Activated naive CD4-positive, alpha-beta T cell treated with anti-CD3 and anti-CD28 coated beads, Interleukin-2, amount 10 ng/mL, durations not matched to agents 7 days and 5 days (primary cell): ENCODE data around the gene NAPEPLD.
"Not testable (repeated sequence)": the region's sequence is repeated elsewhere in the genome, so short reads cannot be mapped to it uniquely, and the experiment has no call there.

Experiments
- CTCF ChIA-PET: fragments of 350-600 bp; sonication (Branson Sonifier 250); formaldehyde crosslinking; loops from one replicate; lab custom pipeline; 2021; ENCODE audit warnings: antibody characterized with exemption; lab: Charles Lee
- DNase-seq: peaks from one replicate; pipeline ENCODE4 v3.0.0-alpha.2; 2020
- H3K27ac Mint-ChIP-seq: one replicate; pipeline ENCODE4 v1.8.0; 2021; ENCODE audit warnings: mild to moderate bottlenecking, moderate library complexity, mixed read lengths
- H3K27me3 Mint-ChIP-seq: one replicate; pipeline ENCODE4 v1.8.0; 2021; ENCODE audit warnings: mild to moderate bottlenecking, mixed read lengths
- H3K36me3 Mint-ChIP-seq: one replicate; pipeline ENCODE4 v1.8.0; 2021; ENCODE audit warnings: mixed read lengths
- H3K4me1 Mint-ChIP-seq: one replicate; pipeline ENCODE4 v1.8.0; 2021; ENCODE audit warnings: mixed read lengths
- H3K4me3 Mint-ChIP-seq: one replicate; pipeline ENCODE4 v1.8.0; 2021; ENCODE audit warnings: mild to moderate bottlenecking, moderate library complexity, mixed read lengths
- H3K9me3 Mint-ChIP-seq: one replicate; pipeline ENCODE4 v1.8.0; 2021; ENCODE audit warnings: mixed read lengths

The NAPEPLD gene

GRCh38 chr7:103148994-103149807, at the start of gene NAPEPLD:
Gene NAPEPLD, minus strand, starts transcription at chr7:103149099. Its CDS starts 20,323 bp downstream, at chr7:103128776.
- Mint-ChIP-seq H3K27ac (peak within 1 kb of the TSS; percentile 96), H3K4me3 (peak within 1 kb of the TSS; percentile 93), H3K9me3 (peaks cover 3% of the 10 kb centered on the region), H3K4me1 (peaks cover 49% of the 10 kb centered on the region), H3K27me3 (no peaks in the 10 kb centered on the region), H3K36me3 (peaks cover 21% of the 10 kb centered on the region)
- CTCF ChIA-PET, result interaction anchor here (1.1 kb wide), 1 partner anchor 49 kb away, joined by 3 read pairs; no protein-coding TSS in a partner anchor
- peak; percentile 73 for DNase-seq

- H3K4me1 Mint-ChIP-seq, H3K9me3 Mint-ChIP-seq, H3K36me3 Mint-ChIP-seq, DNase-seq, H3K4me3 Mint-ChIP-seq, CTCF ChIA-PET, H3K27me3 Mint-ChIP-seq, H3K27ac Mint-ChIP-seq: not testable (repeated sequence)
Observed at GRCh38 chr7:103198079-103198478, 49.2 kb upstream of the NAPEPLD start.

DNA sequence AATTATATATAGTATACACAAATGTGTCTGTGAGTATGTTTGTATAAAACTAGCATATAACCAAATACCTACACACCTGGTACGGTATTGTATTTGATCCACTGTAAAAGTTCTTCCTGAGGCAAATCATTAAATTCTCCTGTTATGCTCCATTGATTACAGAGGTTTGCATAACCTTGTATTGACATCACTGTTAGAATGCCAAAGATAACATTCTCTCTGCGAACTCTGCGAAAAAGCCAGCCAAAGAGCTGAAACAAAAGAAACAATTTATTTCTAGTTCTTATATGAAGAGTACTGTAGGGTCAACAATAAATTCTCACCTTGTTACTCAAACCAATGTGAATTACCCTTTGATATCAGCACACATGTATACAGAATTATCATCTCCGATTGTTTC, 46.5 kb upstream of the NAPEPLD start:
- H3K36me3 Mint-ChIP-seq, H3K4me1 Mint-ChIP-seq, H3K27me3 Mint-ChIP-seq, H3K27ac Mint-ChIP-seq, DNase-seq, CTCF ChIA-PET, H3K4me3 Mint-ChIP-seq, H3K9me3 Mint-ChIP-seq: not testable (repeated sequence)

DNA sequence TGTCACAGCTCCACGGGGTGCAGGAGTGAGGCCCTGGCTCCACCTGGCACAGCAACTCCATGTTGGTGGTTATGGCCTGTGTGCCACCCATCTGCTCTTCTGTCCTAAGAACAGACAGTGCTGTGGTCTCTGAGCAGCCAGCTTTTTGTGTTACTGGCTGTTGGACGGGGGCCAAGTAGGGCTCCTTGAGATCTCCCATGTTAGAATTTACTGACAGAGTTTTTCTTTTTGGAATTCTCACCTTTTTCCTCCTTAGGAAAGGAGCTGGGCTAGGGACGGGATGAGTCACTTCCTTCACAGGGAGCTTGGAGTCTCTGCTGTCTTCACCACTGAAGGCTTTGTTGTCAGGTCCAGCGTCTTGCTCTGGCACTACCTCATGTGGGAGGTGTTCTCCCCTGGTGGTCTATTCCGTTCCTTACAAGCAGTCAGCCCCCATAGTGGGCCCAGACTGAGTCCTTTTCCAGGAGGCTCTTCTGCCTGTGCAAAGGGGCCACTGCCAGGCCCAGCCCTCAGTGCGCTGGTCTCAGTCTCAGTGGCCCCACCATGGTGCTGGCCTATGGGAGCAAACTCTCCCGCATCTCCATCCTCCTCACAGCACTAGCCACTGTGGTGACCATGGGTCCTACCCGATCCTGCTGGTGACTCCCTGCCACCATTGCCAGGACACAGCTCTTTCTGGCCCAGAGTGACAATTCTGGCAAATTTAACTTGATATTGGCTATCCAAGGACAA, 23.7 kb upstream of the NAPEPLD start:
- H3K9me3 Mint-ChIP-seq, CTCF ChIA-PET, DNase-seq, H3K4me1 Mint-ChIP-seq, H3K27ac Mint-ChIP-seq, H3K36me3 Mint-ChIP-seq, H3K4me3 Mint-ChIP-seq, H3K27me3 Mint-ChIP-seq: not testable (repeated sequence)

DNA sequence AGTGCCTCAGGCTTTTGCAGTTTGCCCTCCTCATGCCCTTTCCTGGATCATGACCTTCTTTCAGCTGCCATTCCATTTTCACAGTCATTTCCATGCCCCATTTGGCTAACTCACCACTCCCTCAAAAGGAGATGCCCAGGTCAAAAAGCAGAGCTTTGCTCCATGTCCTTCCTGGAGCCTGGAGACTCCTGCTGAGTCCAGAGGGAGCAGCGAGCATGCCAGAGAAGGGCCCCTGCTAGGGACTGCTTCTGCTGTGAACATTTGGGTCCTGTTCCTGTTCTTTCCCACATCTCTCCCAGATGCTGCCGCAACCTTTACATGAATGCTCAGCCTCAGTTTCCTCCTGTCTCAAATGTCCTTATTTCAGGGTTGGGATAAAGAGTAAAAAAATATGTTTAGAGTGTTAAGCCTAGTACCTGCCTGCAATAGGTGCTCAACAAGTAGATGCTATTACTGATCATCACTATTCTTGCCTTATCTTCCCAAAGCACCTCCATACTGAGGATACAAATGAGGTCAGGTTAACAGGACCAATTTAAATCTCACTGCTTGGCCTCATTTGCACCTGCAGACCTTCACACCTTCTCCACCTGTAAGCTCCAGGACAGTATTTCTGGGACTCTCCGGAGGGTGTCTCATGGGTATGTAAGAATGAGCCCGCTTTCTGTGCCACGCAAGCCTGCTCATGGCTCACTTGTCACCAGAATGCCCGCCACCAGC, 23.0 kb upstream of the NAPEPLD start:
- DNase-seq, H3K36me3 Mint-ChIP-seq, H3K9me3 Mint-ChIP-seq, H3K27me3 Mint-ChIP-seq, H3K4me1 Mint-ChIP-seq, CTCF ChIA-PET, H3K27ac Mint-ChIP-seq, H3K4me3 Mint-ChIP-seq: not testable (repeated sequence)

DNA sequence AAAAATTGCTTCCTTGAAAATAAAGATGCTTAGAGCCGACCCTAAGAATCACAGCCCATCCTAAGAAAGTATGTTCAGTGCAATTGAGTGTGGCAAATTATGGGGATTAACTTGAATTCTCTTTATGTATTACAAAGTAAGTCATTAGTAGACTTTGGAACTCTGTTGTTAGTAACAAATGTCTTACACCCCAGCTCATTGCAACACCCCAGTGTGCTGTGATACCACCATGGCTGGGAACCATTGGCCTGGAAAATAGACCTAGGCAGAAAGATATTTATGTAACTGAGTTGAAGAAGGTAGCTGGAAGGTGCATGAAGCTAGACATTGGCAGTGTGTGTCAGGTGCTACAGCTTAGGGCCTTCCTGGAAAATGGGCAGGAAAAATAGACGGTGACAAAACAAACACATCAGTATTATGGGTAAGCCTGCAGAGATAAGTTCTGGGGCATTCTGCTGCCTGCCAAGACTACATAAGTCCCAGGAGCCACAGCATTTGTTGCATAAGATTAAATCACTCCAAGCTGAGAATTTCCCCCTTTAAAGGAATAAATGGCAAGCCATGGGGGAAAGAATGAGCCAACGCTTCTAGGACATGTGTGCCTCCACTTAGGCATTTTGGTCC, 18.1 kb upstream of the NAPEPLD start:
- H3K36me3 Mint-ChIP-seq, H3K4me3 Mint-ChIP-seq, H3K9me3 Mint-ChIP-seq, DNase-seq, CTCF ChIA-PET, H3K27ac Mint-ChIP-seq, H3K4me1 Mint-ChIP-seq: not testable (repeated sequence)
- peaks cover 15% of the 10 kb centered on the region for H3K27me3 Mint-ChIP-seq

DNA sequence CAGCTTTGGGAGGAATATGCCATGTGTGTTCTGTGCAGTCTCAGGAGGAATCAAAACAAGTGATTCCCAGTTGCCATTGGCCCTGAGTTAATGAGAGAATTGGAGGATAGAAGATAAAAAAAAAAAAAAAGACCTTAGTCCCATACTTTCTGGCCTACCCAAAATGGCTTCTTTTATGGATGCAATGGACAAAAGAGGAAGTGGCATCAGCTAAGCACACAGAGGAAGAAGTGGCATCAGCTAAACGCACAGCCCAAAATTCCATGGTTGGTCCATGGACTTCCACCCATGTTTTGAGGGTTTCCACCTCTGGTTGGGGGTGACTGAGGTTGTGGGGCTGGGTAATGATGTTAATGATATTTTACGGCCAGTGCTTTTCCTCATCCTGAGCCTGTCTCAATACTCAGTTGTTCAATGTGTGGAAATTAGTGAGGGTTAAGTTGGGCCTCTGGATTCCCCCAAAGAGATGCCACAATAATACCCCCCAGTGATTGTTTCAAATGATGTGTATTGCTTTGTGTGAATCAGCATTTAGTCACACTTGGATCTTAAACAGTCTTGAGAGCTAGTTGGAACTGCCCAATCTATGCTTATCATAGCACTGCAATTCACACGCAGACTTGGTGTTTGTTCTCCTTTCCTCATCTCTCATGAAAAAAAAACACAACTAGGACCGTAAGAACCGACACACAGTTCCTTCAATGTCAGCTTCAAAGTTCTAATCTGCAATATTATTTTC, 14.4 kb upstream of the NAPEPLD start:
- H3K4me3 Mint-ChIP-seq, CTCF ChIA-PET, H3K36me3 Mint-ChIP-seq, DNase-seq, H3K4me1 Mint-ChIP-seq, H3K27ac Mint-ChIP-seq, H3K9me3 Mint-ChIP-seq: not testable (repeated sequence)
- H3K27me3 Mint-ChIP-seq, result peaks cover 18% of the 10 kb centered on the region

DNA sequence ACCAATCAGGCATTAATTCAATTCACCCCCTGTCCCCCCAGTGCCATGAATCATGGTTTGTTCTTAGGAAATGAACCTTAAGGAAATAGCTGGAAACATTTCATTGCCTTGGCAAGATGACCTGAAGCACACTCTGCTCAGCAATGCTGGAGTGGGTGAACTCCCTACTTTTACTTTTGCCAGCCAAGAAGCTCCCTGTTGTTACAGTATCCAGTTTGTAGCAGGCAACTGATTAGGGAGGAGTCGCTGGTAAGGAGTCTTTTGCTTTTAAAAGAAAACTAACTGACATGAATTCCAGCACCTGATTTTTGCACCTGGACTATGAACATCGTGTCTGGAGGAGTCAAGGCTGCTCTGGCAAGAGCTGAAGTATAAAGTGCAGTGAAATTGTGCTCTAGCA, 13.7 kb upstream of the NAPEPLD start:
- H3K27ac Mint-ChIP-seq, H3K4me3 Mint-ChIP-seq, DNase-seq, H3K36me3 Mint-ChIP-seq, H3K9me3 Mint-ChIP-seq, CTCF ChIA-PET, H3K4me1 Mint-ChIP-seq: not testable (repeated sequence)
- peaks cover 19% of the 10 kb centered on the region for H3K27me3 Mint-ChIP-seq

- H3K27ac Mint-ChIP-seq, H3K4me1 Mint-ChIP-seq, H3K4me3 Mint-ChIP-seq, H3K9me3 Mint-ChIP-seq, DNase-seq, CTCF ChIA-PET, H3K36me3 Mint-ChIP-seq: not testable (repeated sequence)
- H3K27me3 Mint-ChIP-seq, result peaks cover 19% of the 10 kb centered on the region
Observed at GRCh38 chr7:103161998-103162616, 13.2 kb upstream of the NAPEPLD start.

- not testable (repeated sequence) for H3K4me3 Mint-ChIP-seq
- H3K27me3 Mint-ChIP-seq, result peaks cover 15% of the 10 kb centered on the region
Observed at GRCh38 chr7:103159072-103159471, 10.2 kb upstream of the NAPEPLD start.

DNA sequence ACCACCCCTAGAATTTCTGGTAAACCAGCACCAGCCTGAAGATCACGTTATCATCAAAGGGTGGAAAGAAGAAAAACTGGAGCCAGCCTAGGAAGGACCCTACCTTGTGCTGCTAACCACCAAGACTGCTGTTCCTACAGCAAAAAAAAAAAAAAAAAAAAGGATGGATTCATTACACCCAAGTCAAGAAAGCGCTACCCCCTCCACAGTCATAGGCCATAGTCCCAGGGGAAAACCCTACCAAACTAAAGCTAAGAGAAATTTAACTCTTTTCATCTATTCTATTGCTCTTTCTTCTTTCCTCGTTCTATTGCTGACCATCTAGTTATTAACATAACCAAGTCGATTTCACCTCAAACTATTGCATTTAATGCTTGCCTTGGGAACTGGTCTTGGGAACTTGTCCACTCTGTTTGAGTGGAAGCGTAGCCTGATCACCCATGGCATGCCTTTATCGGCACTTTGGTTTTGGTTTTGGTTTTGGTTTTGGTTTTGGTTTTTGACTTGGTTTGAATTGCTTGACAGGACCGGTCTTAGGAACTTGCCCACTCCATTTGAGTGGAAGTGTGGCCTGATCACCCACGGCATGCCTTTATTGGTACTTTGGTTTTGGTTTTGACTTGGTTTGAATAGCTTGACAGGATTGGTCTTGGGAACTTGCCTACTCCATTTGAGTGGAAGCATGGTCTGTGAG, 6.6 kb upstream of the NAPEPLD start:
- Mint-ChIP-seq H3K4me3 (peak overlapping the region; percentile 2), H3K4me1 (peaks cover 15% of the 10 kb centered on the region)
- H3K27ac Mint-ChIP-seq, DNase-seq, H3K36me3 Mint-ChIP-seq, H3K9me3 Mint-ChIP-seq, CTCF ChIA-PET, H3K27me3 Mint-ChIP-seq: not testable (repeated sequence)

More at GRCh38 chr7:103159072-103159471, 10.2 kb upstream of the NAPEPLD start:
- H3K27ac Mint-ChIP-seq, H3K36me3 Mint-ChIP-seq, H3K4me1 Mint-ChIP-seq, CTCF ChIA-PET, DNase-seq, H3K9me3 Mint-ChIP-seq: not testable (repeated sequence)

DNA sequence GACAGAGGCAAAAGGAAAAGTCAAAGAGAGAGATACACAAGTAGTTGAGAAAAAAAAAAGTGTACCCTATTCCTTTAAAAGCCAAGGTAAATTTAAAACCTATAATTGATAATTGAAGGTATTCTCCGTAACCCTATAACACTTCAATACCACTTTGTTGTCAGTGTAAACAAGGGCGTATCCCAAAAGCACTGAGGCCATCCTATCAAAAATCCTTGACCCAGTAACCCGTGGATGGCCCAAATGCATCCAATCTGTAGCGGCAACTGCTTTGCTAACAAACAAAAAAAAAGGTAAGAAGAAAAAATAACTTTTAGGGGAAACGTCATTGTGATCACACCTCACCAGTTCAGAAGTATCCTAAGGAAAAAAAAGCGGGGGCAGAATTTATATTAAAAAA, 5.1 kb upstream of the NAPEPLD start:
- no peak overlapping the region for H3K4me3 Mint-ChIP-seq
- no peak overlapping the region for H3K27ac Mint-ChIP-seq
- H3K4me1 Mint-ChIP-seq, result peaks cover 26% of the 10 kb centered on the region
- H3K9me3 Mint-ChIP-seq, result peaks cover 3% of the 10 kb centered on the region
- H3K27me3 Mint-ChIP-seq, result peaks cover 5% of the 10 kb centered on the region
- DNase-seq, result no peak
- CTCF ChIA-PET, result no interaction called here
- peaks cover 10% of the 10 kb centered on the region for H3K36me3 Mint-ChIP-seq
